ENCODE measurements around the gene ZMIZ1. TPM values are rescaled to one million over a fixed set of nuclear protein-coding genes. Genes with fewer than 3 reads are reported as not detected.
A peak's percentile ranks its signal among the peaks of the same experiment; 100 is the strongest.

Gene ZMIZ1
- total and polyA plus RNA-seq, 2 experiments from 2014 or later = 9.2 to 30.9 TPM

DNA sequence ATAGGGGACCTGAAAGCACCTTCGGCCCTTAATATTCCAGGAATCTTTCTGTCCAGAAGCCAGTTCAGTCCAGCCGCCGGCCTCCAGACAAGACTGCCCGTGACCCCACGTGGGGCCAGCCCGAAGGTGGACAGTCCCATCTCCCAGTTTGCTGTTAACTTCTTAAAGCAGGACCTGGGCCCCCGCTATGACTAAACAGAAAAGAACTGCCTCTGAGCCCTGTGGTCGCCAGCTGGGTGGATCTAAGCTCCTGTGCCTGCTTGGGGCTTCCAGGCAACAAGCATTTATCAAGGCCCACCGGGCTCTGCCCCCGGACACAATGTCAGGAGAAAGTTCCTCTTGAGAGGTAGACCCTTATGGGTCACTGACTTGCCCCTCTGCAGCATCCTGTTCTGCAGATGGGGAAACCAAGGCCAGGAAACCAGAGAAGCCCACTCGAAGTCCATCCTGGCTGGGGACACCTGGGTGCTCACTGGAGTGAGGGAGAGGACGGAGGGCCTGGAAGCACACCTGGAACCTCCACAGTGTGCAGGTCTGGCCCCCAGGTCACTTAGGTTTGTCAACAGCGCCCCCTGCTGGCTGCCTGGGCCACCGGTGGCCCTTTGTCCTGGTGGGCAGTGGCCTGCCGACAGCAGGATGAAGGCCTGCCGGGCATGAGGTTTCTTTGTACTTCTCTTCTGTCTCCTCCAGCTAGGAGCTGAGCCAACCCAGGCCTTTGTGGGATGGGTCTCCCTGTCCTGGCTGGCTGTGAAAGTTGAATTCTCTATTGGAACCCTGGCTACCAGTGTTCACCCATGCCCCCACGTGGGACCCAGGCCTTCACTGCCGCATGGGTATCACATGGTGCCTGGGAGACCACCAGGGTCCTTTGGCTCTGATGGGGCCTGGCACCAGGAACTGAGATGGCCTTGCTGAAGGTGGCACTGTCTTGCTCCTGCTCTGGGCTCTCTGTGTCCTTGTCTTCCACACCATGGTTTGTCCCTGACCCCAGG, 128.0 kb downstream of the ZMIZ1 start:
- Histone ChIP-seq H3K27me3 (ENCODE audit: insufficient read depth) (no peaks in the 10 kb centered on the region), H3K4me2 (no peak overlapping the region), H4K20me1 (replicated peaks; ENCODE audit: insufficient read depth) (peaks cover 11% of the 10 kb centered on the region; the same call in 1 of the 2 replicates), H3K27ac (ENCODE audit: low read depth) (no peak overlapping the region), H3F3A (replicated peaks; ENCODE audit: low read depth) (no peaks in the 10 kb centered on the region; the same call in 1 of the 2 replicates), H3K4me3 (no peak overlapping the region), H3K79me2 (replicated peaks; ENCODE audit: insufficient read depth) (no peaks in the 10 kb centered on the region), H2AFZ (no peak overlapping the region), H3K4me1 (ENCODE audit: insufficient read depth) (no peaks in the 10 kb centered on the region), H3K36me3 (ENCODE audit: insufficient read depth) (no peaks in the 10 kb centered on the region), H3K9me2 (ENCODE audit: insufficient read depth) (no peaks in the 10 kb centered on the region)
- Mint-ChIP-seq H3K36me3 (ENCODE audit: low read depth) (peaks cover 3% of the 10 kb centered on the region; the same call in 2 of the 3 replicates), H3K9me3 (no peaks in the 10 kb centered on the region), H3K4me3 (no peak overlapping the region), H3K27ac (no peak overlapping the region), H3K4me1 (peaks cover 10% of the 10 kb centered on the region), H3K27me3 (ENCODE audit: insufficient read depth, low read depth, poor library complexity) (peaks cover 7% of the 10 kb centered on the region)
- peak; percentile 88 for DNase-seq (ENCODE audit: low spot score)
- ATAC-seq = peak; percentile 72
- no peak for TF ChIP-seq STAT1 (IDR thresholded peaks at IDR 0.05; ENCODE audit: unreplicated experiment)
- TF ChIP-seq JUNB (IDR thresholded peaks at IDR 0.05; ENCODE audit: unreplicated experiment) = no peak
- TF ChIP-seq POLR2AphosphoS5 (IDR thresholded peaks at IDR 0.05; ENCODE audit: low read depth) = no peak
- TF ChIP-seq, protein P1, sequence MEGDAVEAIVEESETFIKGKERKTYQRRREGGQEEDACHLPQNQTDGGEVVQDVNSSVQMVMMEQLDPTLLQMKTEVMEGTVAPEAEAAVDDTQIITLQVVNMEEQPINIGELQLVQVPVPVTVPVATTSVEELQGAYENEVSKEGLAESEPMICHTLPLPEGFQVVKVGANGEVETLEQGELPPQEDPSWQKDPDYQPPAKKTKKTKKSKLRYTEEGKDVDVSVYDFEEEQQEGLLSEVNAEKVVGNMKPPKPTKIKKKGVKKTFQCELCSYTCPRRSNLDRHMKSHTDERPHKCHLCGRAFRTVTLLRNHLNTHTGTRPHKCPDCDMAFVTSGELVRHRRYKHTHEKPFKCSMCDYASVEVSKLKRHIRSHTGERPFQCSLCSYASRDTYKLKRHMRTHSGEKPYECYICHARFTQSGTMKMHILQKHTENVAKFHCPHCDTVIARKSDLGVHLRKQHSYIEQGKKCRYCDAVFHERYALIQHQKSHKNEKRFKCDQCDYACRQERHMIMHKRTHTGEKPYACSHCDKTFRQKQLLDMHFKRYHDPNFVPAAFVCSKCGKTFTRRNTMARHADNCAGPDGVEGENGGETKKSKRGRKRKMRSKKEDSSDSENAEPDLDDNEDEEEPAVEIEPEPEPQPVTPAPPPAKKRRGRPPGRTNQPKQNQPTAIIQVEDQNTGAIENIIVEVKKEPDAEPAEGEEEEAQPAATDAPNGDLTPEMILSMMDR (conservative IDR thresholded peaks at IDR 0.05; ENCODE audit: low read depth in 2 of 2) = peak; percentile 84 to 95

DNA sequence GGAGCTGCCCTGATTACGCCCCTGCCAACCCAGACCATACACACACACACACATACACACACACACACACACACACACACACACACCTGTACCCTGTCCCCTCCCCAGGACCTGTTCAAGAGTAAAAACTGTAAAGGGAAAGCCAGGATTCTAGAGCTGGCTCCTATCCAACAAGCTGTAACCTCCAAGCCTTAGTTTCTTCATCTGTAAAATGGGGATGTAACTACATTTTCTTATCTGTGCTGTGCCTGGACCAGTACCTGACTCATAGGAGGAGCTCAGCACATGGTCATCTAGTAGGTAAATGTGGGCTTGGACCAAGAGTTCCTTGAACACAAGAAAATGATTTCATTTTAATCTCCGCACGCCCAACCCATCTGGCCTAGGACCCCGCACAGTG, 128.8 kb downstream of the ZMIZ1 start:
- no peaks in the 10 kb centered on the region for H3K79me2 ChIP-seq (replicated peaks; ENCODE audit: insufficient read depth)
- no peak overlapping the region for H3K4me3 ChIP-seq
- no peak overlapping the region for H3K27ac Mint-ChIP-seq
- H3K27ac ChIP-seq (ENCODE audit: low read depth) = no peak overlapping the region
- peaks cover 10% of the 10 kb centered on the region for H3K4me1 Mint-ChIP-seq
- no peaks in the 10 kb centered on the region for H3K9me3 Mint-ChIP-seq
- H2AFZ ChIP-seq = no peak overlapping the region
- no peak overlapping the region for H3K4me2 ChIP-seq
- H3K9me2 ChIP-seq (ENCODE audit: insufficient read depth) = no peaks in the 10 kb centered on the region
- DNase-seq (ENCODE audit: low spot score) (no peak), ATAC-seq (no peak)
- peaks cover 7% of the 10 kb centered on the region for H3K27me3 Mint-ChIP-seq (ENCODE audit: insufficient read depth, low read depth, poor library complexity)
- H3K36me3 Mint-ChIP-seq (ENCODE audit: low read depth) = peaks cover 3% of the 10 kb centered on the region; the same call in 2 of the 3 replicates
- H3K36me3 ChIP-seq (ENCODE audit: insufficient read depth) = no peaks in the 10 kb centered on the region
- H3K4me3 Mint-ChIP-seq = no peak overlapping the region; the same call in 2 of the 3 replicates
- H3F3A ChIP-seq (replicated peaks; ENCODE audit: low read depth) = no peaks in the 10 kb centered on the region; the same call in 1 of the 2 replicates
- peaks cover 11% of the 10 kb centered on the region; the same call in 1 of the 2 replicates for H4K20me1 ChIP-seq (replicated peaks; ENCODE audit: insufficient read depth)
- H3K27me3 ChIP-seq (ENCODE audit: insufficient read depth) = no peaks in the 10 kb centered on the region
- H3K4me1 ChIP-seq (ENCODE audit: insufficient read depth) = no peaks in the 10 kb centered on the region
- TF ChIP-seq STAT1 (IDR thresholded peaks at IDR 0.05; ENCODE audit: unreplicated experiment) (no peak), EZH2phosphoT487 (IDR thresholded peaks at IDR 0.05; ENCODE audit: unreplicated experiment) (no peak), ZNF331 (CRISPR knock-in tag; IDR thresholded peaks at IDR 0.05; ENCODE audit: low read depth) (no peak), NANOG (IDR thresholded peaks at IDR 0.05; ENCODE audit: borderline replicate concordance) (no peak), EZH2 (IDR thresholded peaks at IDR 0.05; ENCODE audit: low read depth, unreplicated experiment) (no peak), JUNB (IDR thresholded peaks at IDR 0.05; ENCODE audit: unreplicated experiment) (no peak)
- TF ChIP-seq, protein P2, sequence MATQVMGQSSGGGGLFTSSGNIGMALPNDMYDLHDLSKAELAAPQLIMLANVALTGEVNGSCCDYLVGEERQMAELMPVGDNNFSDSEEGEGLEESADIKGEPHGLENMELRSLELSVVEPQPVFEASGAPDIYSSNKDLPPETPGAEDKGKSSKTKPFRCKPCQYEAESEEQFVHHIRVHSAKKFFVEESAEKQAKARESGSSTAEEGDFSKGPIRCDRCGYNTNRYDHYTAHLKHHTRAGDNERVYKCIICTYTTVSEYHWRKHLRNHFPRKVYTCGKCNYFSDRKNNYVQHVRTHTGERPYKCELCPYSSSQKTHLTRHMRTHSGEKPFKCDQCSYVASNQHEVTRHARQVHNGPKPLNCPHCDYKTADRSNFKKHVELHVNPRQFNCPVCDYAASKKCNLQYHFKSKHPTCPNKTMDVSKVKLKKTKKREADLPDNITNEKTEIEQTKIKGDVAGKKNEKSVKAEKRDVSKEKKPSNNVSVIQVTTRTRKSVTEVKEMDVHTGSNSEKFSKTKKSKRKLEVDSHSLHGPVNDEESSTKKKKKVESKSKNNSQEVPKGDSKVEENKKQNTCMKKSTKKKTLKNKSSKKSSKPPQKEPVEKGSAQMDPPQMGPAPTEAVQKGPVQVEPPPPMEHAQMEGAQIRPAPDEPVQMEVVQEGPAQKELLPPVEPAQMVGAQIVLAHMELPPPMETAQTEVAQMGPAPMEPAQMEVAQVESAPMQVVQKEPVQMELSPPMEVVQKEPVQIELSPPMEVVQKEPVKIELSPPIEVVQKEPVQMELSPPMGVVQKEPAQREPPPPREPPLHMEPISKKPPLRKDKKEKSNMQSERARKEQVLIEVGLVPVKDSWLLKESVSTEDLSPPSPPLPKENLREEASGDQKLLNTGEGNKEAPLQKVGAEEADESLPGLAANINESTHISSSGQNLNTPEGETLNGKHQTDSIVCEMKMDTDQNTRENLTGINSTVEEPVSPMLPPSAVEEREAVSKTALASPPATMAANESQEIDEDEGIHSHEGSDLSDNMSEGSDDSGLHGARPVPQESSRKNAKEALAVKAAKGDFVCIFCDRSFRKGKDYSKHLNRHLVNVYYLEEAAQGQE (IDR thresholded peaks at IDR 0.05; ENCODE audit: unreplicated experiment) = no peak
- TF ChIP-seq, protein P1 (conservative IDR thresholded peaks at IDR 0.05; ENCODE audit: low read depth in 2 of 2) = no peak

Data from GM23338 (cell line).